ENCODE results near the gene SMURF1.
"Not testable (repeated sequence)": the region's sequence is repeated elsewhere in the genome, so short reads cannot be mapped to it uniquely, and the experiment has no call there.

SMURF1 gene

GRCh38 chr7:99050971-99051370 is 92.9 kb downstream of the SMURF1 start:
- DNase-seq (ENCODE audit: low spot score) = no peak

GRCh38 chr7:99047526-99048077 is 96.3 kb downstream of the SMURF1 start:
- no peak for DNase-seq (ENCODE audit: low spot score)

GRCh38 chr7:99046722-99047121 is 97.2 kb downstream of the SMURF1 start:
- DNase-seq (ENCODE audit: low spot score) = no peak

GRCh38 chr7:99046262-99046661 is 97.6 kb downstream of the SMURF1 start:
- not testable (repeated sequence) for DNase-seq (ENCODE audit: low spot score)

GRCh38 chr7:99044858-99045257 is 99.0 kb downstream of the SMURF1 start:
- not testable (repeated sequence) for DNase-seq (ENCODE audit: low spot score)

- DNase-seq (ENCODE audit: low spot score) = no peak
These were observed 101.0 kb downstream of the SMURF1 start for GRCh38 chr7:99042957-99043356.

GRCh38 chr7:99041526-99041925 is 102.4 kb downstream of the SMURF1 start:
- no peak for DNase-seq (ENCODE audit: low spot score)

GRCh38 chr7:99040104-99040958 is 103.6 kb downstream of the SMURF1 start:
- peak; percentile 90 for DNase-seq (ENCODE audit: low spot score)

GRCh38 chr7:99039384-99039891 is 104.5 kb downstream of the SMURF1 start:
- DNase-seq (ENCODE audit: low spot score) = no peak

- no peak for DNase-seq (ENCODE audit: low spot score)
These were observed 105.6 kb downstream of the SMURF1 start for GRCh38 chr7:99038086-99038855.

GRCh38 chr7:99037327-99037940 is 106.5 kb downstream of the SMURF1 start:
- DNase-seq (ENCODE audit: low spot score) = no peak

- peak; percentile 48 for DNase-seq (ENCODE audit: low spot score)
These were observed 107.3 kb downstream of the SMURF1 start for GRCh38 chr7:99036546-99037111.

- no peak for DNase-seq (ENCODE audit: low spot score)
These were observed 108.0 kb downstream of the SMURF1 start for GRCh38 chr7:99035723-99036545.

GRCh38 chr7:99034932-99035722 is 108.8 kb downstream of the SMURF1 start:
- no peak for DNase-seq (ENCODE audit: low spot score)

GRCh38 chr7:99033765-99034164 is 110.1 kb downstream of the SMURF1 start:
- no peak for DNase-seq (ENCODE audit: low spot score)

GRCh38 chr7:99032928-99033327 is 111.0 kb downstream of the SMURF1 start:
- no peak for DNase-seq (ENCODE audit: low spot score)

GRCh38 chr7:99031496-99031895 is 112.4 kb downstream of the SMURF1 start:
- DNase-seq (ENCODE audit: low spot score) = no peak

- DNase-seq (ENCODE audit: low spot score) = no peak
These were observed 113.0 kb downstream of the SMURF1 start for GRCh38 chr7:99030951-99031350.

- DNase-seq (ENCODE audit: low spot score) = no peak
These were observed 113.5 kb downstream of the SMURF1 start for GRCh38 chr7:99030457-99030856.

Measured in AG08396 (cell line).